NCI-H2196 treated with DMSO at 0.1 percent for 48 hours (cell line): ENCODE results near the gene ANXA6.

Source experiments
- DNase-seq: peaks from one replicate; lab custom pipeline; 2025; ENCODE audit not compliant: unreplicated experiment; lab: John Stamatoyannopoulos, UW

ANXA6 gene

DNA sequence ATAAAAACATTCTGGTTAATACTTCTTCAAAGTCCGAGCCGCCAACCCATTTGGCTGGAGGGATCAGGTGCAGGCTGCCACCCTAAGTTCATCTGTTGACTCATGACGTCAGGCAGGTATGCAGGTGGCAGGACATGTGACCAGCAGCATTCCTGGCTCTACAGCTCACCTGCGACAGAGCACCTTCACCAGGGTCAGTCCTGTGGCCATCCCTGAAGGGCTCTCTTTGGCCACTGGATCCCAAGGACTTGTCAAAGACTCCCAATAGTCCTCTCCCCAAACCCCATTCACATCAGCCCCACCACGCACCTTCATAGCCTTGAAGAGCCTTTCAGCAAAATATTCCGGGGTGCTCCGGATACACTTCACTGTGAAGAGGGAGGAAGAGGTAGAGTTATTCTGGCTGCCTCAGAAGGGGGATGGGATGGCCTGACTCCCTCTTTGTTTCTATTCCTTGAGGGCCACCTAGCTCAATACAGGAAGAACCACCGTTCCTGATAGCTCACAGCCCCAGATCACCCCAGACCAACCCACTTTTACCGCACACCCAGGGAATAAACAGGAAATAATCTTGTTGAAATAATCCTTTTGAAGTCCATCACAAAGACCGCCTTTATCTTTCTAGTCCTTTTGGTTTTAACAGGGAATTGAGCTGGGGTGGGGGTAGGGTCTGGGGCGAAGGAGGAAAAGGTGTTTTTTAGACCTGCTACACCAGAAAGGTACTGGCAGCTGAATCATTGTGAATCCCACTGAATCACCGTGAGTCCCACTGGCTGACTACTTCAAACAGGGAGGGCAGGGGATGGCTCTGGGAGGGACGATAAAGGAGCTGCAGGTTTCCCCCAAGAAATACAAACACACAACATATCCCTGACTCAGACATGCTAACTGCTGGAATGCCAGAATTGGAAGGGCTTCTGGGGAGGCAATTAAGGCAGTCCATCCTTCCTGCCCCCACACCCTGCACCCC is 26.4 kb downstream of the ANXA6 start:
- no peak for DNase-seq

DNA sequence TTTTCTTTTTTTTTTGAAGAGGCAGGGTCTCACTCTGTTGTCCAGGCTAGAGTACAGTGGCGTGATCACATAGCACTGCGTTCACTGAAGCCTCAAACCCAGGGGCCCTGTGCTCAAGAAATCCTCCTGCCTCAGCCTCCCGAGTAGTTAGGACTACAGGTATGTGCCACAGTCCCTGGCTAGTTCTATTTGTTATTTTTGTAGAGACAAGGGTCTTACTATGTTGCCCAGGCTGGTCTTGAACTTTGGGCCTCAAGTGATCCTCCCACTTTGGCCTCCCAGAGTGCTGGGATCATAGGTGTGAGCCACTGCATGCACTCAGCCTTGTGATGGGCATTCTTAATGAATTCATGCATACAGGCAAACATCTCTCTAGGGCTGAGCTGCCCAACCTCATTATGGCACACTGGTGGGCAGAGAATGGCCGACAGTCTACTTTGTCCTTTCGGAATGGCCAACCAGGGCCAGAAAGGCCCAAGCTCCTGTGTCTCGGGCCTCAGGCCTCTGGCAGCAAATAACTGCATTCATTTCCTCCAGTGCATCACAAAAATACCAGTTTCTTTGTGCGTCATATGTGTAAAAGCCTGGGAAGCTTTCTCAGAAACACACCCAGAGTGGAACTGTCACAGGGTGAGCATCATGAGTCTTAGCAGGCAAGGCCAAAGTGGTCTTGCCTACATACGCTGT is 27.2 kb downstream of the ANXA6 start:
- no peak for DNase-seq

DNA sequence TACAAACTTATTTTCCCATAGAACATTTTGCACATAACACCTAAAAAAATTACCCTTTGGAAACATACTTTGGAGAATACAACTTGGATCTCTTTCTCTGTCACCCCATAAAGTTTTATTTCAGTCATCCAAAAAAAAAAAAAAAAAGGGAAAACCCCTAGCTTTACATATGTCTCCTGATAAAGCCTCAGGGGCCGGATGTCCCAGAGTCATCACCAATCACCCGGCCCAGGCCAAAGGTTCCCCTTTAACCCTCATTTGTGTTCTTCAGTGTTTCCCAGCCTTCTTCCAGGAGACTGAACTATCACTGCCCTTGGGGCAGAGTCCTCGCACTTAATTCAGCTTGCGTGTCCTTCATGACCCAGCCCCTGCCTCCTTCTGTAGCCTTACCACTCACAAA is 28.8 kb downstream of the ANXA6 start:
- DNase-seq, result no peak

DNA sequence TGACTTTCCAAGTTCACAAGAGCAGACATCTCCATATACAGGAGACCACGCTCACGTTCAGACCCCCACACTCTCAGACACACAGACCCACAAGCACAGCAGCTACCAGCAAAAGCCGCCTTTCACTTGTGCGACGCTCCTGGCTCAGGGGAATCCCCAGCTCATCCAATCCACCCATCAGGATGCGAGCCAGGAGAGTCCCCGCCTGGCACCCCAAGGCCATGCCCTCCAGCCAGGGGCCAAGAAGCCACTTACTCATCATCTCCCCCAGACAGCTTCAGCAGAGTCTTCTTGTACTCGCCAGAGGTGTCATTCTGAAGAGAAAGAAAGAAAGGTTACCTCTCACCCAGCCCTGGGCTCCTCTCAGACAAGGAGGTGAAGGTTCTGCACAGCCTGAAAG is 29.7 kb downstream of the ANXA6 start:
- DNase-seq, result no peak

DNA sequence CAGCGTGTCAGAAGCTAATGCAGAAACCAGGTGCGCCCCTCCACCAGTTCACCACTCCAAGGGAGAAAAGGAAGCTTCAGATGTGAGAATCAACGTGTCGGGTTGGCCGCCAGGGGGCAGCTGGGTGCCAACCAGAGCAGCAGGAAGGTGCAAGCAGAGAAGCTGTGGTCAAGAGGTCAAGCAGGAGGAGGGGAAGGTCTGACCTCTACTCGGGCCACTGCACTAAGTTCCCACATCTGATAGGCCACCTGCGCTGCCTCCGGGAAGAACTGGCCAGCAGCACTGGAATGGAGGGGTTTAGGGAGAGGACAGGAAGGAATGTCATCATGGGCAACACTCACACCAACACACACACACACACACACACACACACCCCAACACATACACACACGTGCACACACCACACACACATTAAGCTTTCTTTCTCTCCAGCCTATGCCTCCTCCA is 31.4 kb downstream of the ANXA6 start:
- DNase-seq, result peak; percentile 15

DNA sequence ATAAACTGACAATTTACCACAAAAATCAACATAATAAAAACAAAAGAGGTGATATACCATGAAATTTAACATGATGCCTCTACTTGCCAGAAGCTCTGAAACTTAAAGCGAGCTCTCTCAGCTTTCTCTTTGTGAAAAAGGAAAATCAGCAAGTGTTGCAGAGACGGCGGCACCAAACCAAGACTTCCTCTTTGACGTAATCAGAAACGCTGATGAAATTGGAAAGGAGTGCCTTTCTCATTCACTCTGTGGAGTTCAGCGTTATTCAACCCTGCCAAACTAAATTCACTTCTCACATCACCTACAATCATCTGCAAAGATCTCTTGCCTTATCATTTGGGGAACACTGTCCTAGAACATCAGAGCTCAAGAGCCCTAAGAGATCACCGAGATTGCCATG is 32.2 kb downstream of the ANXA6 start:
- no peak for DNase-seq

DNA sequence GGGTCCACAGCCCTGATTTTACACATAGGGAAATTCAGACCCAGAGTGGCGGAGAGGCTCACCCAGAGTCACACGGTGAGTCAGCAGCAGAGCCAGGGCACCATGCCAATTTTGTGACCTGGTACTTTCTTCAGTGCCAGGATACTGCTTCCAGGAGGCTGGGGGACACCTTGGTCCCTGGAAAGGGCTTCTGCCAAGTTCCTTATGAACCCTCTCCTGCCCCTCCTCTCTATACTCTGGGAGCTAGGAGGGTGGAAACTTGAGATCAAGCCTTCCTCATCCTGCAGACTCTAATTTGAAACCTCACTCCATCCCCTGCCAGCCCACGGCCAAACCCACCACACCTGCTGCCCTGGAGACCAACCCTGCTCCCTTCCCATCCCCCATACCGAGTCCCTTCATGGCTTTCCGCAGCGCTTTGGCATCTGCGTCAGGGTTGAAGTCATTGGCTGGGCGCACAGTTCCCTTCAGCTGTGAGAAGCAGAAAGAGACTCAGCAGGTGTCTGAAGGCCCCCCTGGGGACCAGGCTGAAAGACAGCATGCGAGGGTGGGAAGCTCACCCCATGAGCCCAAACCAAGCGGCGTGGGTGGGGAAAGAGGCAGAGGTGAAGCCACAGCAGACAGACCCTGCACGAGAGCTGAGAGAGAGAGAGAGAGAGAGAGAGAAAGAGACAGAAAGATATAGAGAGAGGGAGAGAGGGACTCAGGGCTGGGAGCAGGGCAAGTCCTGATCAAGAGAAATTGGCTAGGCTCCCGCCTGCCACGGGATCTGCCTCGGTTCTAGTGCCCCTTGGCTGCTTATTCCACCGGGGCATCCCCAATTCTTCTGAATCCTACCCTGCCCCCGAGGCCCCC is 33.5 kb downstream of the ANXA6 start:
- peak; percentile 69 for DNase-seq

DNA sequence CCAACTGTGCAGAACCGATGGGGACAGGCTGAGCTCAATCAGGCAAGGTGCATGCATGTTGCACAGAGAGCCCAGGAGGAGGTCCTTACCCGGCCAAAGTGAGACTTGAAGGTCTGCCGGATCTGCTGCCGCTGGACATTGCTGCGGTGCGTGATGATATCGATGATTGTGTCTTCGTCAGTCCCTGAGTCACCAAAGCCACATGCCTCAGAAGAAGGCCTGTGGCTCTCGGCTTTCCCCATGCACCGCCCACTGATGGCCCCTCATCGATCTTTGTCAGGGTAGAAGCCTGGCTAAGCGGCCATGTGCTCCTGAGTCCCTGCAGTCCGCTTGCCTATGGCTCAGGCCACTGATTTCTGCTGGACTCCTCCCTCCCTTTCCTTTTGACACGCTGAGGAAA is 34.8 kb downstream of the ANXA6 start:
- DNase-seq, result no peak

DNA sequence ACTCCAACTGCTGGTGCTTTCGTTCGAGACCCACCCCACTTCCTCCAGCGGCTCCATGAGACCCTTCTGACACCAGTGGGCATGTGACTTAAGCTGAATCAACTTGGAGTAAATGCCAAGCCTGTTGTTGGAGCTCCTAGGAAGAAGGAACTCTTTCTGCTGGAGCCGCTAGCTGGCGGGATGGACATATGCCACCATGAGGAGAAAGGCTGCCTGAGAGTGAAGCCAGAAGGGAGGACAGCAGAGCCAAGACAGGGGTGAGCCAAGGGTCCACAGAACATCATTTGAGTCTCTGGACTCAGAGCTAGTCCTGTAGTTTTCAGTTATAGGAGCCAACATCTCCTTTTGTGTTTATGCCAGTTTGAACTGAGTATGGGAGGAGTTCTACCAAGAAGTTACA is 35.9 kb downstream of the ANXA6 start:
- no peak for DNase-seq

DNA sequence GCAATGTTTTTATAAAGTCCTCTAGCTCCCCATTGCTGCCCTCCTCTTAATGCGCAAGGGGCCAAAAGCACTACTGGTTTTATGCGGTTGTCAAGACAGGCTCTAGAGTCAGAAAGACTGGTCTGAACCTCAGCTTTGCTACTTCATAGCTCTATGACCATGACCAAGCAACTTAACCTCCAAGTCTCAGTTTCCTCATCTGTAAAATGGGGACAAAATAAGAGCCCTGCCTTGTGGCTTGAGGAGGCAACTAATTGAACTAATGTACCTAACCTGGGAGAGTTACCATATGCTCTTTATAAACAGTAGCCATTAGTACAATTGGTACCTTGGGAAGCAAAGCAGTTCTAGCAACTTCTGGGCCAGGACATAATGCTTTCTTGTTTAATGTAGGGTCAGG is 36.5 kb downstream of the ANXA6 start:
- DNase-seq, result no peak

DNA sequence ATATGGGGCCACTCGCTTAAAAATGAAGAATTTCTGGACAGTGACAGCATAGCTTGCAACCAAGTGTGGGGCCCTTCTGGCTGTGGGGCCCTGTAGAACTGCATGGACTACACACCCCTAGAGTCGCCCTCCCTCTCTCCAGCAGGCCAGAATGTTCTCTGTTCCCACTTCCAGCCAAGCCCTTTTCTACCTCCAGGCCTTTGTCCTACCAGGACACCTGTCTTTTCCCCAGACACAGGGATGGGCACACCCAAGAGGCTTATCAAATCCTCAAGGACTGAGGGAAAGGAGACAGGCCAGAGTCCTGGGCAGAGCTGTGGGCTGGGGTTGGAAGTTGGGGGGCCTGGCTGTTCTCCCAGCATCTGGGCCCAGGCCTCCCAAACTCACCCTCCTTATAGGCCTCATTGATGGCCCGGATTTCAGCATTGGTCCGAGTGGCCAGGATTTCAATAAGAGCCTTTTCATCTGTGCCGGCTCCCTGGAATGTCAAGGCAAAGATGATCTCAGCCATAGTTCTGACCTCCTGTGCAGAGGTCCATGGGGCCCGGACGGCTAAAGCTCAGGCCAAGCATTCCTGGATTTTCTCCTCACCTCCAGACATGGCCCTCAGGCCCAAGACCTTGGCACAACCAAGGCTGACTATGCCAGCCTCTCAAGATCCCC is 38.5 kb downstream of the ANXA6 start:
- no peak for DNase-seq

DNA sequence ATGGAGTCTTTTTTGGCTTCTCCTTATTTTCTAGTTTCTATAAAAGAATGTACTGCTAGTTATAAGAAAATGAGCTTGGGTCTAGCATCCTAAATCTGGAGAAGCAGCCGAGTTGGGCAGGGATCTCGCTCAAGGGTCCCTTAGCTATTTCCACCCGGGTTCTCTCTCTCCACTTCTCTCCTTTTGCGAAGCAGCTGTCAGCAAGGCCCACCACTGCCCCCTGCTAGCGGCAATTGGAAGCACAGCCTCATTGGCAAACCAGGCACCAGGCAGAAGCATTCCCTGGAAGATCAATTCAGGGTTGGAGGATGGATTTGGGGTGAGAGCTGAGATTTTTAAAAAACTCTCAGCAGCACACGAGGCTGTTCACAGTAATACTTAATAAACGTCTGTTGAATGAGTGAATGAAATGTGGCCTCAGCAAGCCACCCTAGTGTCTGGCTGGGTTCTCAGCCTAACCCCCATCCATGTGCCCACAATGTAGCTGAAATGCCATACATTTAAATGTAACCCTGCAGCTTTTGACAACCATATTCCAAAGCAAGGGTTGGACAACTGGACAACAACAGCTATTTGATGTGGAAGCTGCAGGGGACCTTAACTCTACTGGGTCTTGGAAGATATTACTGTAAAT is 42.2 kb downstream of the ANXA6 start:
- peak; percentile 9 for DNase-seq

DNA sequence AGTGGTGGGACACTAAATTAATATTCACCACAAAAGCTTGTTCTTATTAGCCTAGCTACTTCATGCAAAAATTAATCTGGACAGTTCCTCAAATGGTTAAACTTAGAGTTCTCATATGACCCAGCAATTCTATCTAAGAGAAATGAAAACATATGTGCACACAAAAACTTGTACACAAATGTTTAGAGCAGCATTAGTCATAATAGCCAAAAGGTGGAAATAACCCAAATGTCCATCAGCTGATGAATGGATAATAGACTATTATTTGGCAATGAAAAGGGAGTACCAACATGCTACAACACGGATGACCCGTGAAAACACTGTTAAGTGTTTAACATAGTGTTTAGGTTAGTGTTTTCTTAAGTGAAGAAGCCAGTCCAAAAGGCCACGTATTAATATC is 43.9 kb downstream of the ANXA6 start:
- no peak for DNase-seq

DNA sequence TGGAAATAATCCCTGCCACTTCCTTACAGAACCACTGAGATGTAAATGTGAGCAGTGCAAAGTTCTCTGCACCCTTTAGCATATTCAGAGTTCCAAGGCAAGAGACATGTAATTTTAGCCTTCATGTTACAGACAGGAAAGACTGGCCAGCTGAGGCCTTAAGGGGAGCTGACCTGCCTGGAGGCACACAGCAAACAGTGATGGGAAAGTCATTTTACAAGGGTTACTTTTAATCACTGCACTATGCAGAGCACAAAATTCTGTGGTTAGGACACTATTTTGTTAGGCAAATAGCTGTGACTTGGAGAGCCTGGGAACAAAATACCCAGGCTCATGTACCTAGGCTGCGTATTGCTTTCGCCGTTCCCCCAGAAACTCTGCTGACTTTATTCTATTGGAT is 46.6 kb downstream of the ANXA6 start:
- no peak for DNase-seq

DNA sequence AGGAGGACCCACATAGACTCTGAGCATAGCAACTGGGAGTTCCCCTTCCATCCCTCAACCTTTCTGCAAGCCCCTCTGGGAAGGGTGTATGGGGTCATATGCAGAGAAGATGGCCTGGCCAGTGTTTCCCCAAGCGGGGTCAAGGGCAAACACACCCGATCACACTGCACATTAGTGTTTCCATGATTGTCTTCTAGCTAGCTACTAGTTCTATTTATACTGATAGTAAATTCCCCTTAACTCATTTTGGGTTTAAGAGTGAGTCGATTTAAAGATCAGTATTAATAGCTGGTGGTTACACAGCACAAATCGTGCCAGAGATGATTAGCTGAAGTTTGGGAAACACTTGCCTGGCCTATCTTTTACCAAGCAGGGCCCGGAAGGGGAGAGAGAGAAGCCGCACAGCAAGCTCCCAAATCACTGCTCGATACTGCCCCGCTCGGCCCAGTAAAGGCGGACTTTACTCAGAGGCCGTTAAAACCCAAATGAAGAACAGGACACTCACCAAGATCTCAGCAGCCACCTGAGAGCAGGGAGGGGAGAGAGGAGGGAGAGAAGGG is 47.4 kb downstream of the ANXA6 start:
- DNase-seq, result no peak

DNA sequence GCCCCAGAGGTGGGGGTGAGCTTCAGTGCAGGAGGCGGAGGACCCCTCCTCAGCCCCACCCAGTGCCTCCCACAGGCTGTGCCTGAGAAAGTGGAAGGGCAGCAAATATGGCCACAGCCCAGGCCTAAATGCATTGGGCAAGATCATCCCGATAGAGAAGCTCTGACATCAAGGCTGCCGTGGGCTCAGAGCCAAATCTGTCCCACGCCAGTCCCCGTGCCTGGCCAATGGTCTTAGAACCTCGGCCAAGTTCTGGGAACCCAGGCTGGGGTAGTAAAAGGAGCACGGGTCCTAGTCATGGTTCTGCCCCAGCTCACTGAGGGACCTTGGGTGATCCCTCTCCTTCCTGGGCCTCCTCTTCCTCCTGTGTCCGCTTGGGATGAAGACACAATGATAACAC is 49.0 kb downstream of the ANXA6 start:
- DNase-seq, result no peak

DNA sequence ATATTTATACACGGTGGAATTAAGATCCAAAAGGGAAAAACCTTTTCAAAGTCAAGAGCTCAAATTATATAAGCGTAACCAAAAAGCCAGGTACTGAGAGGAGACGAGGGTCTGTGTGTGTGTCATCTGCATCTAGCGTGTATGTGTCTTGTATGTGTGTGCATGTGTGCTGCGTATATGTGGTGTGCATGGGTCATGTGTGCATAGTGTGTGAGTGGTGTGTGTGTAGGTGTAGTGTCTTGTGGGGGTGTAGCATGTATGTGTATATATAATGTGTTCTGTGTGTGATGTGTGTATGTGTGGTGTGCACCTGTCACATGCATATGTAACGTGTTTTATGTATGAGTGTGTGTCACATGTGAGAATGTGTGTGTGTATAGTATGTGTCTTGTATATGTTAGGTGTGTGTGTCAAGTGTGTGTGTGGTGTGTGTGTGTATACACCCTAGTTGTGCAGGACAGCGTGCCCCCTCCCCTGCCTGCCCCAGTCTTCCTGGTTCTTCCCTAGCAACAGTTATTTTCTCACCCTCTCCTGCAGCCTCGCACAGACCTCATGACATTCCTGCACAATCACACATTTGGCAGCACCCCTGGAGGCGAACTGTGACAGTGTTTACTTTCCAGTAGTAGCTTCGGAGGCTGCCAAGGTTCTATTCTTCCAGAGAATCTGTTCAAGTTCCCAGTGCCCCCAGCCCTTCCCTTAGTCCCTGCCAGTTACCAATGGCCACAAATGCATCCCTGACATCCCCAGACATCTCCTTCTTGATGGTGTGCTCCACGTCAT is 49.6 kb downstream of the ANXA6 start:
- DNase-seq, result no peak

DNA sequence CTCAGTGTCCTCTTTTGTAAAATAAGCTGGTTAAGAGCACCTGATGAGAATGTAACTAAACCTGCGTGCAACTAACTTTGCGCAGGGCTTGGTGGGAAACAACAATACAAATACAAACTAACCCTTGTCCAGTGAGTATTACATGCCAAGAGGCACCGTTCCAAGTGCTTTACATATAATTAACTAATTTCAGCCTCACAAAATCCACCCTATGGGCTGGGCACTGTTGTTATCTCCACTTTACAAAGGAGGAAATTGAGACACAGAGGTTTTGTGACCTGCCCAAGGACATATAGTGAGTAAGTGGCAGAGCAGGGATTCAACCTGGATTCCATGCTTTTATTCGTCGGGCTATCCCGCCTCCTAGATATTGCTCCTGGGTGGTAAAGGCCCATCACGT is 50.5 kb downstream of the ANXA6 start:
- DNase-seq, result no peak

DNA sequence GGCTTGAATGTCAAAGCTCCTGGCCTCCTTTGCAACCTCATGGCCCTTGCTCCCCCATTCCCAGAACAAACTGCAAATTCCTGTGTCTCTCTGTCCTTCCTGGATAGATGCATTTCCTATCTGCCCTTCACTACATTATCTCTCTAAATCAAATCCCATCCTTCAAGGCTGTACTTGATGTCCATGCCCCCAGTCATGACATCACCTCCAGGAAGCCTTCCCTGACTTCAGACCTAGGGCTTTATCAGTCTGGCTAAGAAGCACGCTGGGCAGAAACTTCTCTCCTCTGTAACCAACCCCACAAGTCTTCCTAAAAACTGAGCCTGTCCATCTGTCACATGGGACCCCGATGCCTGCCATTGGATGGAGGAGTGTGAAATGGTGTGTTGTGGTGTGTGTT is 51.1 kb downstream of the ANXA6 start:
- DNase-seq, result no peak
